Gastrocnemius medialis (tissue), 4 donors: ENCODE results near the gene MAP2K6.

Source experiments
- POLR2A ChIP-seq, 2 donors: fragments of 450-650 bp; IDR thresholded peaks; one replicate each; pipeline ENCODE4 v1.6.1; 2017; ENCODE audit warnings: antibody characterized with exemption in 2 of 2, mild to moderate bottlenecking in 2 of 2, moderate library complexity in 2 of 2
- TF ChIP-seq, protein P1 (sequence below), 5 experiments: fragments of 450-650 bp in 3 of 5; fragments of 200-600 bp in 2 of 5; sonication (generic) in 2 of 5; IDR thresholded peaks in 4 of 5; conservative IDR thresholded peaks in 1 of 5; 1 replicate in 4 of 5; 2 replicates in 1 of 5; pipeline ENCODE4 v1.5.1; 2016 to 2019; ENCODE audit warnings: antibody characterized with exemption in 5 of 5, mild to moderate bottlenecking in 3 of 5, moderate library complexity in 3 of 5

DNA sequence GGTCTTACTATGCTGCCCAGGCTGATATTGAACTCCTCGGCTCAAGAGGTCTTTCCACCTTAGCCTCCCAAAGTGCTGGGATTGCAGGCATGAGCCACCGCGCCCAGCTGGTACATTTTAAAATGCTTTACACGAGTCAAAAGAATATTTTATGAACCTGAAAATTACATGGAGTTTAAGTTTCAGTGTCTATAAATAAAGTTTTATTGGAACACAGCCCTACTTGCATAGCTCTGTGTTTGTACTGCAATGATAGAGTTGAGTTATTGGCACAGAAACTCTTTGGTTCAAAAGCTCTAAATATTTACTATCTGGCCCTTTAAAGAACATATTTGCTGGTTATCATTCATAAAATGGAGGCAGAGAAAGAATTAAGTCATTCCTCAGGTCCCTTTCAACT is 24.3 kb downstream of the MAP2K6 start:
- TF ChIP-seq, protein P1, sequence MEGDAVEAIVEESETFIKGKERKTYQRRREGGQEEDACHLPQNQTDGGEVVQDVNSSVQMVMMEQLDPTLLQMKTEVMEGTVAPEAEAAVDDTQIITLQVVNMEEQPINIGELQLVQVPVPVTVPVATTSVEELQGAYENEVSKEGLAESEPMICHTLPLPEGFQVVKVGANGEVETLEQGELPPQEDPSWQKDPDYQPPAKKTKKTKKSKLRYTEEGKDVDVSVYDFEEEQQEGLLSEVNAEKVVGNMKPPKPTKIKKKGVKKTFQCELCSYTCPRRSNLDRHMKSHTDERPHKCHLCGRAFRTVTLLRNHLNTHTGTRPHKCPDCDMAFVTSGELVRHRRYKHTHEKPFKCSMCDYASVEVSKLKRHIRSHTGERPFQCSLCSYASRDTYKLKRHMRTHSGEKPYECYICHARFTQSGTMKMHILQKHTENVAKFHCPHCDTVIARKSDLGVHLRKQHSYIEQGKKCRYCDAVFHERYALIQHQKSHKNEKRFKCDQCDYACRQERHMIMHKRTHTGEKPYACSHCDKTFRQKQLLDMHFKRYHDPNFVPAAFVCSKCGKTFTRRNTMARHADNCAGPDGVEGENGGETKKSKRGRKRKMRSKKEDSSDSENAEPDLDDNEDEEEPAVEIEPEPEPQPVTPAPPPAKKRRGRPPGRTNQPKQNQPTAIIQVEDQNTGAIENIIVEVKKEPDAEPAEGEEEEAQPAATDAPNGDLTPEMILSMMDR (IDR thresholded peaks at IDR 0.05 in 4 of 5, conservative IDR thresholded peaks at IDR 0.05 in 1 of 5), result no peak
- no peak for TF ChIP-seq POLR2A (IDR thresholded peaks at IDR 0.05)
